NCI-H2227 treated with DMSO at 0.1 percent for 48 hours (cell line): ENCODE results near the gene SLC6A12.
"Not testable (repeated sequence)": the region's sequence is repeated elsewhere in the genome, so short reads cannot be mapped to it uniquely, and the experiment has no call there.

ENCODE experiments used
- DNase-seq: peaks from one replicate; lab custom pipeline; 2025; lab: John Stamatoyannopoulos, UW

The SLC6A12 gene

DNA sequence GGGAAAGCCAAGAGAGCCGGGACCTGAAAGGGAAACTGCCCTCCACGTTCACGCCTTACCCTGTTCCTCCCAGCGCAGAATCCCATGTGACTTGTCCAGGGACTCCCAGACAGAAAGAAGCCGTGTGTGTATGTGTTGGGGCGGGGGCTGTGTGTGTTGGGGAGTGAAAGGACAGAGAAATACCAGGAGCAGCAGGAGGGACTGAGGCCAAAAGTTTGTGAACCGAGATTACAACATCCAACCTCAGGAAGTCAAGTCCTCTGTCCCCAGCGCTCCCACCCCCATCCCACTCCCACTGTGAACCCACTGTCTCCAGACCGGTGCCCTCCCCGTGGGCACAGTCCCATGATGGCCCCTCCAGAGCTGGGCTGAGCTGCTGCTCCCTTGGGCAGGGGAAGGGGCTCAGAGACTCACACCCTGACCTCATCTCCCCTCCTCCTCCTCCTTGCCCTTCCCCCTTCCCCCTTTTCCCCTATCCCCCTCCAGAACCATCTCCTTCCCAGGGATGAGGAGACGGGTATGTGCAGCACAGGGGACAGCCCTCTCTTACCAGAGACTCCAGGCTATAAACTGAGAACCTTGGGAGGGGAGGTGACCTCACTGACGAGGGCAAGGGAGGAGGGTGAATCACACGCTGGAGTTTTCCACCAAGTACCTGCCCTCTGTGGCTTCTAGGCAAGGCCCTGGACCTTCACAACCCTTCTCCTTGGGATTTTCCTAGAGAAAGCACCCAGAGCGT, at the start of gene SLC6A12:
Gene SLC6A12, minus strand, starts transcription at position 155 of the 739 bp plus-strand sequence. CDS start 4,171 bp downstream, outside the sequence.
- no peak for DNase-seq

DNA sequence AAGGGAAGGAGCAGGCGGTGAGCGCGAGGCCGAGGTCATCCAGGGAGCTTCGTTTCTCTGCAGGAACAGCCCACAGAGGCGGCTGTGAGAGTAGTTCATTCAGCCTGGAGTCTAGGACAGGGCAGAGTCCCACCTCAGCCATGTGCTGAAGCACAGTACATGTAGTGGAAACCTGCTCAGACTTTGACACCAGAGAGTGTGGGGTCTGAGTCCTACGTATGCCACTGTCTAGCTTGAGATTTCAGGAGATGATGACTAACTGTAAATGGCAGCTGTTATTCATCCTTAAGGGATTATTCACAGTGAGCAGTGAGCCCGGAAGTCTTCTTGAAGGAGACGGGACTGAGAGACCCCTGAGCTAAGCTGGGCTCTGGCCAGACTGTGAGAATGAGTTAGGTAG, 49.6 kb upstream of the SLC6A12 start:
- DNase-seq, result no peak

DNA sequence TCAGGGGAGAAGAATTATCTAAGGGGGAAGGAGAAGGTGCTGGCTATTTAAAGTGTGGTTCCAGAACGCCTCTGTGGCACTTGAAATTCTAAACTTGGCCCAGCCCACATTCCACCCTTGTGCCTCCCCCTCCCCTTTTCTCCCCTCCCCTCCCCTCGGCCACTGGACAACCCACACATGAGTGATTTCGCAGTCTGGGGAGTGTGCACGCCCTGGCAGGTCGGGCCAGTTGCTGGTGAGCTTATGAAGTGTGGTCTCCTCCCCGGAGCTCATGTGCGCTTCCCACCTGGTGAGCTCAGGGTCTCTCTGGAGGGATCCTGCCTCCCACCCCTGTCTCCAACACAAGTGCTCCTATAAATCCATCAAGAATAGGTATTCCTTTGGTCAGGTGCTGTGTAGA, 48.9 kb upstream of the SLC6A12 start, which contains the start of gene SLC6A13:
Gene SLC6A13, minus strand, starts transcription at position 20 of the 400 bp plus-strand sequence. CDS start 2,784 bp downstream, outside the sequence.
- no peak for DNase-seq

DNA sequence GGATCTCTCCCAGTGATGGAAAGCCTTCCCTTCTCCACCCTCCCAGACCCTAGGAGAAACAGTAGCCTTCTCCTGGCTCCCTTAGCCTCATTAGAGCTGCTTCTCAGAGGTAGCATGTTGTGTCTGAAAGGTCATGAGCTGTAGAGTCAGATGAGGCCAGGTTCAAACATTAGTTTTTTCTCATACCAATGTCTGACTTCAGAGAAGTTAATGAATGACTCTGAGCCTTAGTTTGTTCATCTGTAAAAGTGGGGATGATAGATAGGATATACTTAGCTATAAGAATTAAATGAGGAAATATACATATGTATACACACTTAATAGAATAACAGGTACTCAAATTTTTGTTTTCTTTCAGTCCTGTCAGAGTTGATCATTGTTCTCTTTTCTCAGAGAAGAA, 48.2 kb upstream of the SLC6A12 start:
- DNase-seq, result no peak

DNA sequence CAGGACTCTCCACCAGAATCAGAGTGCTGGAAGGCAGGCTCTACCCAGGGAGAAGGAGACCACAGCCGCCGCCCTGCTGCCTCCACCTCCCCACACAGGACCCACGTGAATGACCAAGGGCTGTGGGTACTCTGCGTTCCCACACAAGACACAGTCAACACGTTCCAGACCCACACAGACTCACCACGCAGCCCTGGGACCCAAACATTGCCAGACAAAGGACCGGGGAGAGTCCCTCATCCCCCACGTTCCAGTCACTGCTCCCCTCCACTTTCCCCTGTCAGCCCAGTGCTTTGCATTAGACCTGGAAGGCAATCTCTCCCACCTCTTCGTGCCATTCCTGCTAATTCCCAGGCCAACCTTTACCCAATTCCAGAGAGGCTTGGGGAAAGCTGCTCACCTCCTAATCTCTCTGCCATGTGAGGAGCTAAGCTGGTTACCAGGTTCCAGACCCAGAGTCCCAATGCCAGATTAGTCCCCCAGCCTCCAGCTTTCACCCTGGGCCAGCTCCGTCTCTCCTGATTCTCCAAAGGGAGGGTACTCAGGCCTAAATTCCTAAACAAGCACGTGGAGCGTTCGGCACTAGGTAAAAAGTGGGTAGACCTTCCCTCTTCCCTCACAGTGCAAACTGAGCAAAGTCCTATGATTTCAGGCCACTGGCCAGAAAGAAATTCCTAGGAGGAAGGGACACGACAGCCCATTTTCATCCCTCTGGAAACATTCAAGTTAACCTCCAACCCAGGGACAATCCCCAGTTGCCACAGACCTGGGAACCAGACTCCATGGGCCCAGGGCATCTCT, 43.8 kb upstream of the SLC6A12 start:
- no peak for DNase-seq

DNA sequence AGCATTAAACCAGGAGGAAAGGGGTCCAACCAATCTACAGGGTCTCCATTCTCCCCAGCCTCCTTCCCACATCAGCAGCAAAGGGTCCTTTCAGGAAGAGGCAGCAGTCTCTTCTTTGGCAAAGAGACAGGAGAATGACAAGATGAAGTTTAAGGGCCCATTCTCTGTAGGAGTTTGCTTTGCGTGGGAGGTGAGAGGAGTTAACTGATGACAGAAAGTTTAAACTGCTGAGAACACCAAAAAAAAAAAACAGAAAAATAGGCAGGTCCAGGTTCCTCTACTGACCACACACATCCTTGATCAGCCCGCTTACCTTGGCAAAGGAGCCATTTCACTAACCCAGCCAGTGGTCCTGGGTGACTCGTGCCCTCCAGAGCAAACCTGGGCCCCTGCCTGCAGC, 43.0 kb upstream of the SLC6A12 start:
- DNase-seq, result no peak

DNA sequence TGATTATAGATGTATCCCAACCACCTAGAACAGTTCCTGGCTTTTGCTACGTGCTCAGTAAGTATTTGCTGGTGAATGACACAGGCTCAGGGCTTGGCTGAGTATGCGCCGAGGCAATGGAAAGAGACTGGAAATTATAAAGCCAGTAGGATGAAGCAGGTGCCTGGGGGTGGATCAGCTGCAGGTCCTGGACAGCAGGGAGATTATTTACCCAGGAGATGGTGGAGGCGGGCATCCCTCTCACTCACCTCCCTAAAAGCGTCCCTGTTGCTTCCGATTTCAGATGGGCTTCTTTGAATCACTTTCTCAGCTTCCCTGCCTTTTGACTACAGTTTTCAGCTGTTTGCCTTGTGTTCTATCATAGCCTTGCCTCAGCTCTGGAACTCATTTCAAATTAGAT, 42.3 kb upstream of the SLC6A12 start:
- DNase-seq, result no peak

DNA sequence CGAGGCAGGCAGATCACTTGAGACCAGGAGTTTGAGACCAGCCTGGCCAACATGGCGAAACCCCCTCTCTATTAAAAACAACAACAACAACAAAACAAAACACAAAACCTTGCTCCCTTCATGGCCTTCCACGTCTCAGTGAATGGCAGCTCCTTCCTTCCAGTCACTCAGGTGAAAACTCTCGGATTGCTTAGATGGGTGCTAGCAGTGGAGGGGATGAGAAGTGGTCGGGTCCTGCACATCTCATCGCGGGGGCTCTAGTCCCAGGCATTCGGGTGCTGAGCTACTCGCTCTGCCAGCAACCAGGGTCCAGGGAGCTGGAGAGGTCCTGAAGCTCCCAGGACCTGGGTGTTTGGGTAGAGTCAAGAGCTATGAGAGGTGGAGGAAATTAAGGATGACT, 41.0 kb upstream of the SLC6A12 start:
- DNase-seq, result no peak

DNA sequence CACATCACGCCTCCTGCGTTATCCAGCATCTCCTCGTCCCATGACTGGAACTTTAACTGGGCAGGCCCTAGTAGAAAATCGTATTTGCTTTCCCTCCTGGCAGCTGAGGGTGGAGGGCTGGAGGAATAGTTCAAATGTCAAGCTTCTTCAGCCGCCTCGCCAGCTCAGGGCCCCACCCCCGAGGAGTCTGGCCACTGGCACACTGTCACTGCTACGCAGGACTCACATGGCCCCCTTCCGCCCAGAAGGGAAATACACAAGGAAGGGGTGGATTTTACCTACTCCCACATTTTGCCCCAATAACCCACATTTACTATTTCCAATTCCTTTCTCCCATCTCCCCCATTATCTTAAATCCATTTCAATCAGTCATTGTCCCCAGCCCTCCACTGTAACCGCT, 40.1 kb upstream of the SLC6A12 start:
- no peak for DNase-seq

DNA sequence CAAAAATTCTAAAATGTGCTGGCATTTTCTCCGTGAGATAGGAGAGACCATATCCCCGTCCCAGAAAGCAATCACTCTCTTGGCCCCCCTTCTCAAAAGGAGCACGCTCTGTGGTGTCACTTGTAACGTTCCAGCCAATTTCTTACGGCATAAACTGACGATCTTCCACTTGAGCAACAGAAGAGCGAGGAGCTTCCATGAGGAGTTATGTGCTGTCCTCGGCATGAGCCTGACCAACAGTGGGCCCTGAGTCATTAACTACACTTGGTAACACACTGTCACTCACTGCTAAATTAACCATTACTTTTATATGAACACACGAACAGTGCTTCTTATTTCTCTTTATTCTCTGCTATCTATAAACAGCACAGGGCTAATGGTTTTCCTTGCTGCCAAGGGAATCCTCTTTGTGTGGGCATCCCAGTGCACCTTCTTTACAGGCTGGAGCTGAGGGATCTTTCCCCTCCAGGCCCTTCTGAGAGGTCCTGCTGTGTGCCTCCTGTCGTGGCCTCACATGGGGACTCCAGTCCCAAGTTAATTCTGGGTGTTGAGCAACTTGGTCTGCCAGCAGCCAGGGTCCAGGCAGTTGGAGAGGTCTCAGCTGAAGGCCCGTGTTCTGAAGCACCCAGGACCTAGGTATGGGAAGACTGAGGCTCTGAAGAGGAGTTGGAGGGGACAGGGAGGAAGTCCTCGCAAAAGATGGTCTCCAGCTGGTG, 39.3 kb upstream of the SLC6A12 start:
- DNase-seq, result no peak

DNA sequence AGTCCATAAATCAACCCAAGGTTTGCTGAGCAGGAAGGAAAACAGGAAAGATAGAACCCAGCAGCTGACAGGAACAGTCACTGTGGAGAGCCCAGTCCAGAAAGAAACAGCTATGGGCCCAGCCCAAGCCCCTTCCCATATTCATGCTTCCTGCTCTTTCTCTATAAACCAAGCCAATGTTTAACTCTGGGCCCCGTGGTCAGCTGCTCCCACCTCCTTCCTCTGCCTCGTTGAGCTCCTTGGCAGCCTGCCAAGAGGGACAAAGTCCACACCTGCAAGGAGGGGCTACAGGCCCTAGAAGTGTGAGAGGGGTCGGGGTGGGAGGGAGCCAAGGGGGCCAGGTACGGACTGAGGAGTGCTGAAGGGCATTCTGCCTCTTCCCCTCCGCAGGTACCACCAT, 38.7 kb upstream of the SLC6A12 start:
- no peak for DNase-seq

DNA sequence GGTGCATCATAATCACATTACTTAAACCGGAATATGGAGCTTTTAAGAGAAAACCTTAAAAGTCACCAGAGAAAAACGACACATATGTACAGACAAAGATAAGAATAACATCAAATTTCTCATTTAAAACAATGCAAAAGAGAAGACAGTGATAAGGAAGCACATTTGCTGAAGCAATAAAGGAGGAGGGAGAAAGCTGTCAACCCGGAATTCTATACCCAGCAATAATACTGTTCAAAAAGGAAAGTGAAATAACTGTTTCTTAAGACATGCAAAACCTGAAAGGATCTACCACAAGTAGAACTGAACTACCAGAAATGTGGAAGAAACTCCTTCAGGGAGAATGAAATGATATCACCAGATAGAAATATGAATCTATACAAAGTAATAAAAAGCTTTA, 33.3 kb upstream of the SLC6A12 start:
- no peak for DNase-seq

DNA sequence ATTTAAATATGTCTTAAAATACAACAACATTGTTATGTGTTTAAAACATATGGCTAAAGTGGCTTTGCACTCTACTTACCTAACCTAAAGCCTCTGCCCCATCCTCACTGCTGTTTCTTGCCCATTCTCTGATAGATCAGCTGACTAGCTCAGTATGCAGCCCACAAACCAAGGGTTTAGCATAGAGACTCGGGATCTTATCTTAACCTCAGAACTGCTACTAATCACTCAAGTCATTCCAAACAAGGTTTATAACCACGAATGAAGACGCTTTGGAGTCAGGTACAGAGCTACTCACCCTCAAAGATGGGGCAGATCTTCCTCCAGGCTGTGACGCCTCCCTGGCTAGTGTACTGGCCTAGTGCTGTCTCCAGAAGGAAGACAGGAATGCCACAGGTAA, 29.4 kb upstream of the SLC6A12 start:
- no peak for DNase-seq

DNA sequence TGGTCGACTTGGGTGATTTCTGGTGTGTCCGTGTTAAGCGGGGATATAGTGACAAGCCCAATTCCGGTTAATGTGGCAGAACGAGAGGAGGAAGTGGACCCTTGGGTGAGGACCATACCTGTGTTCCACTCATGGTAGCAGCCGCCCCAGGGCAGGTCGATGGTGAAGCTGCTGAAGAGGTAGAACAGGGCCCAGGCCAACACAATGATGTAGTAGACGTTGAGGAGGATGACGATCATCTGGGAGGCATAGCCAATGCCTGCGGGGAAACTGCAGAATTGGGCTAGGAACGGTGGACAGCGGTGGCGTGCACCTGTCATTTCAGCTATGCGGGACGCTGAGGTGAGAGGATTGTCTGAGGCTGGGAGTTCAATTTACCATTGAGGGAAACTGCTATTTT, 28.5 kb upstream of the SLC6A12 start:
- no peak for DNase-seq

DNA sequence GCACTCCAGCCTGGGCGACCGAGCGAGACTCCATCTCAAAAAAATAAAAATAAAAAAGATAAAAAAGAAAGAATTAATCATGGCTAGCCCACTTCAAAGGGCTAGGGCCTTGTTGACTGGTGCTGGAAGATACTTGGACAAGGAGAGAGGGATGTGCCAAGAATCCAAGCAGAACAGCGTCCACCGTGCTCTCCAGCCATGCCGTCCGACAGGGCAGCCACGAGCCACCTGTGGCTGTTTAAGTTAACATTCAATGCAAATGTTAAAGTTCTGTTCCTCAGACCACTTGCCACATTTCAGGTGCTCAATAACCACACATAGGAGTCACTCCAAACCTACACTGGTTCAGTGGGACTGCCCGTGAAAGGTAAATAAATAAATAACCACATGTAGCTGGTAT, 27.3 kb upstream of the SLC6A12 start:
- no peak for DNase-seq

DNA sequence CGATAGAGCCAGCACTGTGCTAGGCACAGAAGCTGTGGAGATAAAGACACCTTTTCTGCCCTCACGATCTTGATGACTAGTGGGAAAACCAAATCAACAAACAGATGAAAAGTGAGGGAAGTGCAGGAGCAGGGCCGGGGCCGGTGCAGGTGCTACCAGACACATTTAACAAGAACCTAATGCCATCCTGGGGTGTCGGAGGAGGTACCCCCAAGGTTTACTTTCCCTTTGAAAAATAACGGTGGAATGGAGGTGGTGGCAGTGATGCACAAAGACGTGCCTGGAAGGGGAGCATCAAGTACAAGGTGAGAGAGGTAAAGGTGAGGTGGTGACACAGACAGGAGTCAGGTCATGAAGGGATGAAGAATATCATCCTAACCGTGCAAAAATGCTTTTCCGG, 26.6 kb upstream of the SLC6A12 start:
- no peak for DNase-seq

DNA sequence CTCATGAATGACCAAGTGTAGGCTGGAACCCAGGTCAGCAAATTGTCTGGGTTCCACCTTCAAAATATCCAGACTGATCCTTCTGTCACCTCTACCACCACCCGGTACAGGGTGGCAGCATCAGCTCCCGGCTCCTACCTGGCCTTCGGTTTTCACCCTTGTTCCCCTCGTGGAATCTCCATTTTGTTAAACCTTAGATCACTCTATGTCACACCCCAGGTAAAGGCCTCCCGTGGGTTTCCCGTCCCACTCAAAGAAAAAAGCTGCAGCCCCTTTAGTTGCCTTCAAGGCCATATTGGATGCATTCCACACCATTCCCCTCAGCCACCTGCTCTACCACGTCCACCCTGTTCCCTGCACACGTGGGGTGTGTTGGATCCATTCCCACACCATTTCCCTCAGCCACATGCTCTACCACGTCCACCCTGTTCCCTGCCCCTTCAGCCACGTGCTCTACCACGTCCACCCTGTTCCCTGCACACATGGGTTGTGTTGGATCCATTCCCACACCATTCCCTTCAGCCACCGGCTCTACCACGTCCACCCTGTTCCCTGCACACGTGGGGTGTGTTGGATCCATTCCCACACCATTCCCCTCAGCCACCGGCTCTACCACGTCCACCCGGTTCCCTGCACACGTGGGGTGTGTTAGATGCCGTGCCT, 24.9 kb upstream of the SLC6A12 start:
- no peak for DNase-seq

DNA sequence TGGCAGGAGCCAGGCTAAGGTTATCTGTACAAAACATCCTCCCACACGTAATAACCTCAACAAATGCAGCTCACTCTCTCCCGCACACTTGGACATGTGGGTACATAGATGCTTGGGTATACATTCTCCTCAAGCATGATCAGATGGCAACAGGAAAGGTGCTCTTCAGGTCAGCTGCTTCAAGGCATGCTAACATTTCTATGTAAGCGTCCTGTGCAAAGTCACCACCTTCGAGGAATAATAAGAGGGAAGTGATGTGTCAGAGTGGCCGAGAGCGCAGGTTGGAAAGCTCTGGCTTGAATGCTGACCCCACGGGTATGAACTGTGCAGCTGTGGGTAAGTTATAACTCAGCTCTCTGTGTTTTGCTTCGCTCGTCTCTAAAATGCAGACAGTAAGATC, 24.2 kb upstream of the SLC6A12 start:
- no peak for DNase-seq

DNA sequence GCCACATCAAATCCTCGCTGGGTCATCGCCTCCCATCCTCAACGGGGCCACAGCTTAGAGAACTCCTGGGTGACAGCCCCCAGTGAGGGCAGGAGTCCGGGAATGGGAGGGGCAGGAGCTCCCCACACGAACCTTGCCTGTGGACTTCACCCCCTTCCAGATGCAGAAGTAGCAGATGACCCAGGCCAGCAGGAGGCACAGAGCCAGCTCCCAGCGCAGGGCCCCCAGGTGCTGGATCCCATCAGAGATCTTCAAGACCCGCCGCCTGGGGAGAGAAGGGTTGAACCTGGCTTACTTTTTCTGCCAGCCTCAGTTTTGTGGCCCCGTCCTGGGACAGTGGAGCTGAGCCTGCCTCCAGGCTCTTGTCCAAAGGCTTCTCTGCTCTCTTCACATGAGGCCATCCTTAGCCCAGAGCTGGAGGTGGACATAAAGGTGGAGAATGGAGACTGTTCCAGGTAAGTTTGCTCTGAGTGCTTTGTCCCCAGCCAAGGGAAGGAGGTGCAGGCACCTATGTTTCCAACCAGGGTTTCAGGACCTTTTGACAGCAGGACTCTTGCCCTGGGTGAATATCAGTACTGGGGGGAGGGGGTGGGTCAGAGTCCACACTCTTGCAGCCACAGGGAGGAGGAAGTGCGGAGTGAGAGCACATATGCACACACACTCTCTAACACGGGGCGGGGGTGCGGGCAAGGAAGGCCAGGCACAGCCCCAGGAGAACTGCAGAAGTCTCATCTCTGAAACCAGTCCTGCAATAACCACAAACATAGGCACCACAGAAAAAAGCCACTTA, 23.3 kb upstream of the SLC6A12 start:
- no peak for DNase-seq

DNA sequence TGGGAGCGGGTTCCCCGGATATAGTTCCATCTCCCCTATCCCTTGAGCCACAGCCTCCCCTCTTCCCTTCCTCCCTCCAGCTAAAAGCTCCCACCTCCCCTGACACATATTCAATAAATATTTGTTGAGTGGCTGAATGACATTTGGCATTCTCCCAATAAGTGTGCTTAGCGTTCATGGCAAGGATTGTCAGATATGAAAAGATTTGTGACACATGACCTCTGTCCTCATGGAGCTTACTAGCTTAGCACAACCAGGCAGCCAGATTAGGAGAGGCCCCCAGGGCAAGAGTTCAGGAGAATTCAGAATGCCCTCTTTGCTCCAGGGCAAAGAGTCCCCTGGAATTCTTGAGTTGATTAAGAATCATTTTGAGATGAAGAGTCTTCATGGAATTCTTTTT, 22.5 kb upstream of the SLC6A12 start:
- DNase-seq, result no peak

DNA sequence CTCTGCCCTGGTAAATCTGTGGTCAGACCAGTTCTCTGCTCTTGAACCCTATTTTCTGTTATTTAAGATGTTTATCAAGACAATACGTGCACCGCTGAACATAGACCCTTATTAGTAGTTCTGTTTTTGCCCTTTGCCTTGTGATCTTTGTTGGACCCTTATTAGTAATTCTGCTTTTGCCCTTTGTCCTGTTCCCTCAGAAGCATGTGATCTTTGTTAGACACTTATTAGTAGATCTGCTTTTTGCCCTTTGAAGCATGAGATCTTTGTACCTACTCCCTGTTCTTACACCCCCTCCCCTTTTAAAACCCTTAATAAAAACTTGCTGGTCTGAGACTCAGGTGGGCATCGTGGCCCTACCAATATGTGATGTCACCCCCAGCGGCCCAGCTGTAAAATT, 22.0 kb upstream of the SLC6A12 start:
- not testable (repeated sequence) for DNase-seq
